SK-N-SH (cell line): Measurements from ENCODE around the gene ACTR6. TPM values are rescaled to one million over a fixed set of nuclear protein-coding genes. Genes with fewer than 3 reads are reported as not detected.

Source experiments
- CTCF ChIA-PET: fragments of 300-600, 350-600 bp; formaldehyde crosslinking; extraction: SDS; loops from one replicate; lab custom pipeline; 2021; lab: Yijun Ruan, JAX
- POLR2A ChIA-PET: fragments of 350-600 bp; sonication (Branson Sonifier 250); formaldehyde crosslinking; extraction: SDS; loops from one replicate; lab custom pipeline; 2020; ENCODE audit warnings: antibody characterized with exemption, inconsistent platforms; lab: Yijun Ruan, JAX
- DNase-seq: peaks from one replicate; pipeline ENCODE4 v3.0.0; 2012
- H2AFZ ChIP-seq: fragments of 200-600 bp; sonication (generic); 2 replicates; pipeline ENCODE4 v1.8.1; 2016; ENCODE audit warnings: antibody characterized with exemption, mild to moderate bottlenecking, low read depth
- H3F3A ChIP-seq: fragments of 200-600 bp; sonication (generic); replicated peaks from 2 replicates; pipeline ENCODE3; 2016; ENCODE audit warnings: antibody characterized with exemption, mild to moderate bottlenecking; ENCODE audit not compliant: insufficient read depth
- H3K27ac ChIP-seq, 2 experiments: fragments of 200-500 bp in 1 of 2; fragments of 200-600 bp in 1 of 2; sonication (Bioruptor generic) in 1 of 2; sonication (generic), shearing (Covaris generic) in 1 of 2; 2 replicates each; pipeline versions ENCODE4 v1.5.1 to v1.6.1; 2014 to 2016; ENCODE audit warnings: low read depth in 2 of 2, inconsistent platforms in 1 of 2, low read length in 1 of 2, mild to moderate bottlenecking in 1 of 2, mixed read lengths in 1 of 2
- H3K27me3 ChIP-seq: fragments of 200-600 bp; sonication (generic), shearing (Covaris generic); 2 replicates; pipeline ENCODE4 v1.6.1; 2016; ENCODE audit warnings: mixed run types; ENCODE audit not compliant: insufficient read depth
- H3K36me3 ChIP-seq, 2 experiments: fragments of 200-500 bp in 1 of 2; fragments of 200-600 bp in 1 of 2; sonication (Bioruptor generic) in 1 of 2; sonication (generic) in 1 of 2; replicated peaks in 1 of 2; 2 replicates each; pipeline versions ENCODE3 to v1.5.1; 2014 to 2016; ENCODE audit warnings: low read length in 1 of 2, mild to moderate bottlenecking in 1 of 2; ENCODE audit not compliant: insufficient read depth in 2 of 2, control insufficient read depth in 1 of 2
- H3K4me1 ChIP-seq, 2 experiments: fragments of 200-500 bp in 1 of 2; fragments of 200-600 bp in 1 of 2; sonication (Bioruptor generic) in 1 of 2; sonication (generic), shearing (Covaris generic) in 1 of 2; 2 replicates each; pipeline versions ENCODE4 v1.5.1 to v1.6.1; 2014 to 2016; ENCODE audit warnings: low read depth in 1 of 2, low read length in 1 of 2, mixed run types in 1 of 2; ENCODE audit not compliant: insufficient read depth in 2 of 2, control insufficient read depth in 1 of 2
- H3K4me2 ChIP-seq: fragments of 200-600 bp; sonication (generic), shearing (Covaris generic); 2 replicates; pipeline ENCODE4 v1.6.1; 2017; ENCODE audit warnings: mixed run types
- H3K4me3 ChIP-seq, 2 experiments: fragments of 200-500 bp in 1 of 2; fragments of 200-600 bp in 1 of 2; sonication (Bioruptor generic) in 1 of 2; sonication (generic), shearing (Covaris generic) in 1 of 2; 2 replicates each; pipeline versions ENCODE4 v1.5.1 to v1.8.1; 2014 to 2016; ENCODE audit warnings: low read depth in 2 of 2, inconsistent platforms in 1 of 2, low read length in 1 of 2, mild to moderate bottlenecking in 1 of 2, mixed read lengths in 1 of 2, moderate library complexity in 1 of 2
- H3K79me2 ChIP-seq: fragments of 200-600 bp; sonication (generic); 2 replicates; pipeline ENCODE4 v1.8.1; 2017; ENCODE audit warnings: mild to moderate bottlenecking; ENCODE audit not compliant: insufficient read depth
- H3K9ac ChIP-seq: fragments of 200-600 bp; sonication (generic); 2 replicates; pipeline ENCODE4 v1.6.1; 2017; ENCODE audit warnings: mixed run types
- H3K9me2 ChIP-seq: fragments of 200-600 bp; sonication (generic); 2 replicates; pipeline ENCODE4 v1.6.1; 2017; ENCODE audit warnings: mixed run types
- H3K9me3 ChIP-seq: fragments of 200-600 bp; sonication (generic); 2 replicates; pipeline ENCODE4 v1.6.1; 2017; ENCODE audit warnings: mixed run types, mild to moderate bottlenecking, moderate library complexity
- H4K20me1 ChIP-seq: fragments of 200-600 bp; sonication (generic); 2 replicates; pipeline ENCODE4 v1.6.1; 2017; ENCODE audit warnings: mild to moderate bottlenecking, mixed run types; ENCODE audit not compliant: insufficient read depth
- CTCF ChIP-seq: fragments of 200-600 bp; sonication (generic); IDR thresholded peaks from 2 replicates; pipeline ENCODE4 v1.6.1; 2017; ENCODE audit warnings: antibody characterized with exemption, mild to moderate bottlenecking, moderate library complexity
- ELF1 ChIP-seq: IDR thresholded peaks from 2 replicates; pipeline ENCODE4 v1.4.0; 2012
- FOXM1 ChIP-seq: IDR thresholded peaks from 2 replicates; pipeline ENCODE4 v1.4.0; 2012; ENCODE audit warnings: low read depth, mild to moderate bottlenecking
- GABPA ChIP-seq: IDR thresholded peaks from 2 replicates; pipeline ENCODE4 v1.4.0; 2012; ENCODE audit warnings: low read depth, mild to moderate bottlenecking
- GATA2 ChIP-seq: sonication (generic); formaldehyde crosslinking; IDR thresholded peaks from 2 replicates; pipeline ENCODE4 v1.5.0; 2020; ENCODE audit warnings: mild to moderate bottlenecking, missing genetic modification reagents
- MXI1 ChIP-seq: IDR thresholded peaks from 2 replicates; pipeline ENCODE4 v1.6.1; 2012; ENCODE audit warnings: mild to moderate bottlenecking, low read depth, low read length, improper control_type of control experiment
- NFIC ChIP-seq: IDR thresholded peaks from 2 replicates; pipeline ENCODE4 v1.4.0; 2012; ENCODE audit warnings: borderline replicate concordance
- PBX3 ChIP-seq: IDR thresholded peaks from 2 replicates; pipeline ENCODE4; 2012
- POLR2AphosphoS5 ChIP-seq: IDR thresholded peaks from 2 replicates; pipeline ENCODE4 v1.6.1; 2012; ENCODE audit warnings: low read depth, low read length
- RFX5 ChIP-seq: IDR thresholded peaks from 2 replicates; pipeline ENCODE4 v1.6.1; 2012; ENCODE audit warnings: mild to moderate bottlenecking, improper control_type of control experiment, low read length
- SIN3A ChIP-seq: IDR thresholded peaks from 2 replicates; pipeline ENCODE4 v1.6.1; 2012; ENCODE audit warnings: low read depth, mild to moderate bottlenecking, low read length, moderate library complexity, borderline replicate concordance
- TAF1 ChIP-seq: IDR thresholded peaks from 2 replicates; pipeline ENCODE4 v1.6.1; 2012; ENCODE audit warnings: low read depth, mild to moderate bottlenecking, low read length, moderate library complexity, borderline replicate concordance
- TCF12 ChIP-seq: IDR thresholded peaks from 2 replicates; pipeline ENCODE4 v1.4.0; 2012
- YY1 ChIP-seq: IDR thresholded peaks from 2 replicates; pipeline ENCODE4 v1.4.0; 2012; ENCODE audit warnings: low read depth, mild to moderate bottlenecking
- ZBTB33 ChIP-seq: IDR thresholded peaks from 2 replicates; pipeline ENCODE4 v1.4.0; 2012; ENCODE audit warnings: low read depth, borderline replicate concordance
- WGBS: methylation state at CpG from one replicate; pipeline ENCODE4 v1.1.6; 2017; ENCODE audit warnings: low lambda C conversion rate; 5-methylcytosine and 5-hydroxymethylcytosine counted together
- polyA plus RNA-seq, 3 experiments: library from polyadenylated mRNA; depleted of rRNA; stranded (reverse); fragments of >200 nt; gene quantifications; 2 replicates each; pipeline ENCODE4 v1.2.3, GENCODE V29; 2012

ACTR6 gene
- polyA plus RNA-seq, 1 of the 3 experiments (the other 2 are of a cell fraction): 21.5 TPM

GRCh38 chr12:100253437-100253836 is 52.8 kb downstream of the ACTR6 start (continued):
- TF ChIP-seq ZBTB33: no peak
- TF ChIP-seq TCF12: no peak
- no peak for TF ChIP-seq SIN3A
- TF ChIP-seq NFIC: no peak

- no peaks in the 10 kb centered on the region for H3K79me2 ChIP-seq
- no peaks in the 10 kb centered on the region for H3K4me1 ChIP-seq
- TF ChIP-seq RFX5 (no peak), ELF1 (no peak), POLR2AphosphoS5 (no peak), GABPA (no peak), PBX3 (no peak), FOXM1 (no peak)
- H3K9ac ChIP-seq: no peak overlapping the region
- CTCF ChIA-PET: no interaction called here
- H3K4me3 ChIP-seq: no peak overlapping the region
- no peak overlapping the region for H2AFZ ChIP-seq
- H3K4me2 ChIP-seq: no peak overlapping the region
- no peak overlapping the region for H3K27ac ChIP-seq
- H4K20me1 ChIP-seq: no peaks in the 10 kb centered on the region
- H3F3A ChIP-seq: no peaks in the 10 kb centered on the region
- no peaks in the 10 kb centered on the region for H3K27me3 ChIP-seq
- no peaks in the 10 kb centered on the region for H3K36me3 ChIP-seq
- H3K9me2 ChIP-seq: no peaks in the 10 kb centered on the region
- POLR2A ChIA-PET: no interaction called here
- H3K9me3 ChIP-seq: no peaks in the 10 kb centered on the region
- WGBS: 94% methylated on average over 1 of the region's 1 CpG
- no peak for DNase-seq
Observed at GRCh38 chr12:100254876-100255275, 54.3 kb downstream of the ACTR6 start.

- POLR2A ChIA-PET: no interaction called here
- Histone ChIP-seq H3K9me2 (no peaks in the 10 kb centered on the region), H3K79me2 (no peaks in the 10 kb centered on the region), H3F3A (no peaks in the 10 kb centered on the region), H3K4me2 (no peak overlapping the region), H3K27ac (no peak overlapping the region), H3K4me3 (no peak overlapping the region), H3K4me1 (peaks cover 0 to 1% of the 10 kb centered on the region in 2 experiments; a peak in 1 of 4 replicates), H2AFZ (no peak overlapping the region), H3K9ac (no peak overlapping the region), H3K27me3 (no peaks in the 10 kb centered on the region), H3K36me3 (no peaks in the 10 kb centered on the region), H4K20me1 (no peaks in the 10 kb centered on the region), H3K9me3 (no peaks in the 10 kb centered on the region)
- TF ChIP-seq MXI1 (no peak), TAF1 (no peak), GABPA (no peak), CTCF (no peak), POLR2AphosphoS5 (no peak), YY1 (no peak), FOXM1 (no peak), TCF12 (no peak), ELF1 (no peak), GATA2 (CRISPR knock-in tag) (no peak)
- no peak for DNase-seq
- 97% methylated on average over 1 of the region's 1 CpG for WGBS
- CTCF ChIA-PET: no interaction called here
Observed at GRCh38 chr12:100258127-100258526, 57.5 kb downstream of the ACTR6 start.
